DMS79 treated with DMSO at 0.1 percent for 48 hours (cell line): Measurements from ENCODE around the gene PTDSS2.

Experiments
- DNase-seq: peaks from one replicate; lab custom pipeline; 2025; lab: John Stamatoyannopoulos, UW

Gene PTDSS2

GRCh38 chr11:469684-470560 lies 19.8 kb downstream of the PTDSS2 start:
- DNase-seq: no peak

- DNase-seq: no peak
Measured at GRCh38 chr11:471468-472145, 21.5 kb downstream of the PTDSS2 start.

- DNase-seq: no peak
Measured at GRCh38 chr11:472272-472671, 22.2 kb downstream of the PTDSS2 start.

GRCh38 chr11:472816-473215 lies 22.7 kb downstream of the PTDSS2 start:
- DNase-seq: no peak

- no peak for DNase-seq
Measured at GRCh38 chr11:473415-473814, 23.3 kb downstream of the PTDSS2 start.

GRCh38 chr11:473962-474785 lies 24.1 kb downstream of the PTDSS2 start:
- no peak for DNase-seq

DNA sequence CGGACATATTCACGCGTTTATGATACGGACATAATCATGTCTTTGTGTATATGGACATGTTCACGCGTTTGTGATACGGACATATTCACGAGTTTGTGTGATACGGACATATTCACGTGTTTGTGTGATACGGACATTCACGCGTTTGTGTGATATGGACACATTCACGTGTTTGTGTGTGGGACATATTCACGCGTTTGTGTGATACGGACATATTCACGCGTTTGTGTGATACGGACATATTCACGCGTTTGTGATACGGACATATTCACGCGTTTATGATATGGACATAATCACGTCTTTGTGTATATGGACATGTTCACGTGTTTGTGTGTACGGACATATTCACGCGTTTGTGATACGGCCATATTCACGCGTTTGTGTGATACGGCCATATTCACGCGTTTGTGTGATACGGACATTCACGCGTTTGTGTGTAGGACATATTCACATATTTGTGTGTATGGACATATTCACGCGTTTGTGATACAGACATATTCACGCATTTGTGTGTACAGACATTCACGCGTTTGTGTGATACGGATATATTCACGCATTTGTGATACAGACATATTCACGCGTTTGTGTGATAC lies 24.9 kb downstream of the PTDSS2 start:
- DNase-seq: no peak

DNA sequence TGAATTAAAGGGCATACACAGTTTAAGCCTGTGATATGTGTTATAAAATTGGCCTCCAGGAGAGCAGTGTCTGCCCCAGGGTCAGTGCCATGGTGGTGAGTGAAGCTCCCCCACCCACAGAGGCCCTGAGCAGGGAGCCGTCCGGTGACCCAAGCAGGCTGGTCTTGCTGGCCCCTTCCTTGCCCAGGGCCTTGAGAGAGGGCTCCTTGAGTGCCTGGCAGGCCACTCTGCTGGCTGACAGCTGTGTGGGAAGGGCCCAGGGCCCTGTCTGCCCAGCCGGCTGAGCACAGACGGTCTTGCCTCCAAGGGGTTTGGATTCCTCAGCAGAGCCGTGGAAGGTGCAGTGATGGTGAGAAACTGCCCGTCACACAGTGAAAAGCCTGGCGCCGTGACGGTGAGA lies 25.9 kb downstream of the PTDSS2 start:
- DNase-seq: no peak

DNA sequence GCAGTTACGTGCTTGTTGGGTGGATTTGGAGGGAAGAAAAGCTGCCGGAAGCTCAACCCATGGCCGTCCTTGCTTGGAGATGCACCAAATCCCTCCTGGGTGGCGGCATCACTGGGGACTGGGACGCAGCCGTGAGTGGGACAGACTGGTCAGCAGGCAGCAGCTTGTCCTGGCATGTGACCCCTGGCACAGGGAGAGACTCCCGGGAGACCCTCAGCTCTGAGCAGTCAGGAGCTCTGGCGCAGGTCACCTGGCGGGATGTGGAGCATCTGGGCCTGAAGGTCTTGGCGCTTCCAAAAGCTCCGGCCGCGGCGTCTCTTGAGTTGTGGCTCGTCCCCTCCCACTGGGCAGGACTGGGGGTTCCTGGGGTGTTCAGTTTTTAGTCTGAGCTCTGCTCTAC lies 26.3 kb downstream of the PTDSS2 start:
- no peak for DNase-seq

DNA sequence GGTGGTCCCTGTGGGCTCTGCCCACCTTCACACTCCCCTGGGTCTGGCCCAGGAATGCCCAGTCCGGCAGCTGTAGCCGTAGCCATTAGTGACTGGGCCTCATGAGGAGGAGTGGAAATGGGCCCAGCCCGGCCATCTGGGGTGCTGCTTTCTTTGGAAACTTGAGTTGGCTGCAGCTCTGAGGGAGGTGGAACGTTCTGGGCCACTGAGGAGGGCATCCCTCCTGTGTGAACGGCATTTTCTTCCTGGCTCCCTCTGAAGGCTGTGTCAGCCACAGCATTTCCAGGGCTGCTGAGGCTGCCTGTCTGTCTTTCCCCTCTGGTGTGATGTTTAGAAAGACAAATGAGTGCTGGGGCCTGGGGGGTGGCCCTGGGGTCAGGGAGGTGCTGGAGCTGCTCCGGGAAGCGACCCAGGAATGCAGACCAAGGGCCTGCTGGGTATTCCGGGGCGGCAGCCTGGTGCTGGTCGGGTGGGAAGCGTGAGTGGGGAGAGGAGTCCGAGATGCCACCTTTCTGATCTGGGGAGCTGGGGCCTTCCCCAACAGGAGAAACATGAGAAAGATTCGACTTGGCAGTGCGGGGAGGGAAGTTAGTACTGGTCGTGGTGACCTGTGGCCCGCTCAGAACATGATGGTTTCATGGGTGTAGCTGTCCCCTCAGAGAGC lies 27.1 kb downstream of the PTDSS2 start:
- no peak for DNase-seq

- no peak for DNase-seq
Measured at GRCh38 chr11:479311-479710, 29.2 kb downstream of the PTDSS2 start.

- no peak for DNase-seq
Measured at GRCh38 chr11:484616-485015, 34.5 kb downstream of the PTDSS2 start.

DNA sequence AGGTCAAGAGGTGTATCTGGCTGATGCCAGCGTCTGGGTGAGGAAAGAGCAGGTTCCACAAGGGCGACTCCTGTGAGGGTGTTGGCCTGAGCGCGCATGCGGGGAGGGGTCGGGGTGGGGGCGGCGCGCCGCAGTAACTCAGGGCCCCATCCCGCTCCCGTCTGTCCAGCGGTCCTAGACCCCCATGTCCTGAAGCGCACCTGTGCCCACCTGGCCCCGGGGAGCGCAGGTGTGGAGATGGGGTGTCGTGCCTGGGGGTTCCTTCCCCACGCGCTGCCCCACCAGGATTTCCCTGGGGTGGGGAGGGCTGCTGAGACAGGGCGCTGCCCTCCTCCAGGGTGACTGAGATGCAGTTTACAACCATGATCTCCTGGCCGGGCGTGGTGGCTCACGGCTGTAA lies 36.1 kb downstream of the PTDSS2 start:
- DNase-seq: no peak

GRCh38 chr11:487571-488021 lies 37.5 kb downstream of the PTDSS2 start:
- no peak for DNase-seq

GRCh38 chr11:488062-488461 lies 38.0 kb downstream of the PTDSS2 start:
- DNase-seq: no peak

GRCh38 chr11:488579-488978 lies 38.5 kb downstream of the PTDSS2 start:
- no peak for DNase-seq

GRCh38 chr11:488992-489391 lies 38.9 kb downstream of the PTDSS2 start:
- no peak for DNase-seq

GRCh38 chr11:489610-490185 lies 39.6 kb downstream of the PTDSS2 start:
- no peak for DNase-seq

- no peak for DNase-seq
Measured at GRCh38 chr11:490186-490929, 40.3 kb downstream of the PTDSS2 start.

DNA sequence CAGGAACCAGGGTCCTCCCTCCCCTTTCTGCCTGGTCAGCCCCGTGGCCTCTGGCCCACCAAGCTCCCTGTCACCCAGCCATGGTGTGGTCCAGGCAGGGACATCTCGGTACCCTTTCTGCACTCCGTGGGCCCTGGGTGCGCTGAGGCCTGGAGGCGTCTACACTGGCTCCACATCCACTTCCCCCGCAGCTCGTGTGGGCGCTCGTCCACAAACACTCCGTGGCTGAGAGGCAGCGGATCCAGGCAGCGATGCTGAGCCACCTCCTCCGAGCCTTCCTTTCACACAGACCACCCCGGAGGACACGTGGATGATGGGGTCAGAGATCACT lies 40.8 kb downstream of the PTDSS2 start:
- DNase-seq: no peak

DNA sequence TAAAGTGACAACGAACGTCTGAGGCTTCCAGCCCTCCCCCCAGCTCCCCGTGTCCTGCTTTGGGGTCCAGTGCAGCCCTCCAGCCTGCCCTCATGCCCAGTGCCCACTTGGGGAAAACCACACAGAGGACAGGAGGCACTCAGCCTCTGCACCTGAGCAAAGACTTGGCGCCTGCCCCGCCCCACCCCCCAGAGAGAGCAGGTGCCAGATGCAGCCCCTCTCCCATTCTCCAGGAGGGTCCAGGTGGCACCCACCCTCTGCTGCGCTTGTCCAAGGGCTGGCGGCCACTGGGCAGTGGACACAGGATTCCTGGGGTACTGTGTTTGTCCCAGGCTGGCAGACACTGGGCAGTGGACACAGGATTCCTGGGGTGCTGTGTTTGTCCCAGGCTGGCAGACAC lies 41.3 kb downstream of the PTDSS2 start:
- DNase-seq: no peak
